Erythroblast (primary cell): ENCODE data around the gene ENGASE.

ENCODE experiments used
- DNase-seq, 2 experiments: peaks; one replicate each; lab custom pipeline; 2025; lab: John Stamatoyannopoulos, UW
- GATA1 ChIP-seq: IDR thresholded peaks from 2 replicates; pipeline ENCODE4 v1.6.1; 2011; ENCODE audit warnings: low read depth, mild to moderate bottlenecking, control low read depth, low read length, moderate library complexity
- POLR2A ChIP-seq: IDR thresholded peaks from 2 replicates; pipeline ENCODE4 v1.6.1; 2011; ENCODE audit warnings: mild to moderate bottlenecking, low read length

ENGASE gene

GRCh38 chr17:79044462-79044861 is 30.2 kb upstream of the ENGASE start:
- DNase-seq, result no peak
- no peak for TF ChIP-seq GATA1
- TF ChIP-seq POLR2A, result no peak

DNA sequence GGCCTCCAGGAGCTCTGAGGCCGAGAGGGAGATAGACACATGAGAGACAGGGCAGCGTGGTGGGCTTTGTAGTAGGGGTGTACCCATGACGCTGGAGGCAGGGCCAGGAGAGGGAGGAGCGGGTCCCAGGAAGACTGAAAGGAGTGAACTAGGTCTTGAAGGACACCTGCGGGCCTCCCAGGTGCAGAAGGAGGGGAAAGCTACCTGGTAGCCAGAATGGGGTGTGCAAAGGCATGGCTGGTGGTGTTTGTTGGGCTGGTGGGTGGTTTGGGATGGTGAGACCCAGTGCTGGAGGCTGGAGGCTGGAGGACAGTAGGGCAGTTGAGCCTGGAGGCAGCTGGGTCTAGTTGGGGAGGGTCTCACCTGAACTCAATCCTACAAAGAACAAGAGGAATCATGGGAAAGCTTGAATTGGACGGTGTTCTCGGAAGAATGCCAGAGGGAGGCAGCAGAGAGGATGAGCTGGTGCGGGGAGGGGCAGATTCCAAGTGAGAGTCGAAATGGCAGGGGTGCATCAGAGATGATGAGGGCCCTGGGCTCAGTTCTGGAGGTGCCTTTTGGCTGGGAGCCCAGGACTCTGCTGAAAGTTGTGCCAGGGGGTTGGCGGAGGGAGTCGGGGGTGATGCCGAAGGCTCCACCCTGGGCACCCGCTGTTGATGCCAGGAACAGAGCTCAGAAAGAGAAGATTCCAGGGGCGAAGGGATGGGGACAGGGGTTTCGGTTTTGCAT is 29.5 kb upstream of the ENGASE start:
- DNase-seq, result no peak
- no peak for TF ChIP-seq GATA1
- no peak for TF ChIP-seq POLR2A

DNA sequence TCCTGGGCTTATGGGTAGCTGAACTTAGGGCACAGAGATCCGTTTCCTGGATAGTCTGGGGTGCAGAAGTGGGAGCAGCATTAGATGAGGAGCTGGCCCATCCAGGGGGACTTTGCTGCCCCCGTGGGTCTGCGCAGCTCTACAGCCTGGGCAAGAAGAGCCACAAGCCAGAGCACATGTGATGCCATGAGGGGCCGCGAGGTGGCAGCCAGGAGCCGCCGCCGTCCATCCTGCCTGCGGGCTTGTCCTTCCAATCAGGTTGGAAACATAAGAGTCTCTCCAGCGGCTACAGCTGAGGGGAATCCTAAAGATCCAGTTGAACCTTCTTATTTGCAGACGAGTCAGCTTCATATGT is 28.8 kb upstream of the ENGASE start:
- TF ChIP-seq POLR2A (no peak), GATA1 (no peak)
- DNase-seq, result peak; percentile 58 to 75

GRCh38 chr17:79046197-79046915 is 28.3 kb upstream of the ENGASE start:
- no peak for DNase-seq
- TF ChIP-seq POLR2A, result no peak
- no peak for TF ChIP-seq GATA1

GRCh38 chr17:79046916-79047280 is 27.7 kb upstream of the ENGASE start:
- no peak for DNase-seq
- TF ChIP-seq POLR2A (no peak), GATA1 (no peak)

DNA sequence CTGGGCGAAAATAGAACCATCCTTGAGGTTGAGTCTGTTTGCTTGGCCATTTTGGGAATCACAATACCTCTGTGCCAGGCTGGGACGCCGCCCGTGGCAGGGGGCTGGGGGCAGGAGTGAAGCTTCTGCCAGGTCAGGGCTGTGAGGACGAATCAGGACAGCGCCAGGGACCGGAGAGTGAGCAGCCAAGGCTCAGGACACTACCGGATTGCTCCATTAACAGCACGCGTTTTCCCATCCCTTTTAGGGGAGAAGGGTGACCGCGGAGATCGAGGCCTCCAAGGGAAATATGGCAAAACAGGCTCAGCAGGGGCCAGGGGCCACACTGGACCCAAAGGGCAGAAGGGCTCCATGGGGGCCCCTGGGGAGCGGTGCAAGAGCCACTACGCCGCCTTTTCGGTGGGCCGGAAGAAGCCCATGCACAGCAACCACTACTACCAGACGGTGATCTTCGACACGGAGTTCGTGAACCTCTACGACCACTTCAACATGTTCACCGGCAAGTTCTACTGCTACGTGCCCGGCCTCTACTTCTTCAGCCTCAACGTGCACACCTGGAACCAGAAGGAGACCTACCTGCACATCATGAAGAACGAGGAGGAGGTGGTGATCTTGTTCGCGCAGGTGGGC is 27.2 kb upstream of the ENGASE start:
- DNase-seq, result no peak

DNA sequence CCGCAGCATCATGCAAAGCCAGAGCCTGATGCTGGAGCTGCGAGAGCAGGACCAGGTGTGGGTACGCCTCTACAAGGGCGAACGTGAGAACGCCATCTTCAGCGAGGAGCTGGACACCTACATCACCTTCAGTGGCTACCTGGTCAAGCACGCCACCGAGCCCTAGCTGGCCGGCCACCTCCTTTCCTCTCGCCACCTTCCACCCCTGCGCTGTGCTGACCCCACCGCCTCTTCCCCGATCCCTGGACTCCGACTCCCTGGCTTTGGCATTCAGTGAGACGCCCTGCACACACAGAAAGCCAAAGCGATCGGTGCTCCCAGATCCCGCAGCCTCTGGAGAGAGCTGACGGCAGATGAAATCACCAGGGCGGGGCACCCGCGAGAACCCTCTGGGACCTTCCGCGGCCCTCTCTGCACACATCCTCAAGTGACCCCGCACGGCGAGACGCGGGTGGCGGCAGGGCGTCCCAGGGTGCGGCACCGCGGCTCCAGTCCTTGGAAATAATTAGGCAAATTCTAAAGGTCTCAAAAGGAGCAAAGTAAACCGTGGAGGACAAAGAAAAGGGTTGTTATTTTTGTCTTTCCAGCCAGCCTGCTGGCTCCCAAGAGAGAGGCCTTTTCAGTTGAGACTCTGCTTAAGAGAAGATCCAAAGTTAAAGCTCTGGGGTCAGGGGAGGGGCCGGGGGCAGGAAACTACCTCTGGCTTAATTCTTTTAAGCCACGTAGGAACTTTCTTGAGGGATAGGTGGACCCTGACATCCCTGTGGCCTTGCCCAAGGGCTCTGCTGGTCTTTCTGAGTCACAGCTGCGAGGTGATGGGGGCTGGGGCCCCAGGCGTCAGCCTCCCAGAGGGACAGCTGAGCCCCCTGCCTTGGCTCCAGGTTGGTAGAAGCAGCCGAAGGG is 26.4 kb upstream of the ENGASE start:
- no peak for DNase-seq
- TF ChIP-seq GATA1, result no peak
- no peak for TF ChIP-seq POLR2A

More for the DNA sequence above, 27.2 kb upstream of the ENGASE start:
- TF ChIP-seq GATA1 (no peak), POLR2A (no peak)

DNA sequence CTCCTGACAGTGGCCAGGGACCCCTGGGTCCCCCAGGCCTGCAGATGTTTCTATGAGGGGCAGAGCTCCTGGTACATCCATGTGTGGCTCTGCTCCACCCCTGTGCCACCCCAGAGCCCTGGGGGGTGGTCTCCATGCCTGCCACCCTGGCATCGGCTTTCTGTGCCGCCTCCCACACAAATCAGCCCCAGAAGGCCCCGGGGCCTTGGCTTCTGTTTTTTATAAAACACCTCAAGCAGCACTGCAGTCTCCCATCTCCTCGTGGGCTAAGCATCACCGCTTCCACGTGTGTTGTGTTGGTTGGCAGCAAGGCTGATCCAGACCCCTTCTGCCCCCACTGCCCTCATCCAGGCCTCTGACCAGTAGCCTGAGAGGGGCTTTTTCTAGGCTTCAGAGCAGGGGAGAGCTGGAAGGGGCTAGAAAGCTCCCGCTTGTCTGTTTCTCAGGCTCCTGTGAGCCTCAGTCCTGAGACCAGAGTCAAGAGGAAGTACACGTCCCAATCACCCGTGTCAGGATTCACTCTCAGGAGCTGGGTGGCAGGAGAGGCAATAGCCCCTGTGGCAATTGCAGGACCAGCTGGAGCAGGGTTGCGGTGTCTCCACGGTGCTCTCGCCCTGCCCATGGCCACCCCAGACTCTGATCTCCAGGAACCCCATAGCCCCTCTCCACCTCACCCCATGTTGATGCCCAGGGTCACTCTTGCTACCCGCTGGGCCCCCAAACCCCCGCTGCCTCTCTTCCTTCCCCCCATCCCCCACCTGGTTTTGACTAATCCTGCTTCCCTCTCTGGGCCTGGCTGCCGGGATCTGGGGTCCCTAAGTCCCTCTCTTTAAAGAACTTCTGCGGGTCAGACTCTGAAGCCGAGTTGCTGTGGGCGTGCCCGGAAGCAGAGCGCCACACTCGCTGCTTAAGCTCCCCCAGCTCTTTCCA is 25.5 kb upstream of the ENGASE start:
- no peak for DNase-seq
- TF ChIP-seq GATA1 (no peak), POLR2A (no peak)

GRCh38 chr17:79049821-79050220 is 24.8 kb upstream of the ENGASE start:
- TF ChIP-seq GATA1 (no peak), POLR2A (no peak)
- no peak for DNase-seq

DNA sequence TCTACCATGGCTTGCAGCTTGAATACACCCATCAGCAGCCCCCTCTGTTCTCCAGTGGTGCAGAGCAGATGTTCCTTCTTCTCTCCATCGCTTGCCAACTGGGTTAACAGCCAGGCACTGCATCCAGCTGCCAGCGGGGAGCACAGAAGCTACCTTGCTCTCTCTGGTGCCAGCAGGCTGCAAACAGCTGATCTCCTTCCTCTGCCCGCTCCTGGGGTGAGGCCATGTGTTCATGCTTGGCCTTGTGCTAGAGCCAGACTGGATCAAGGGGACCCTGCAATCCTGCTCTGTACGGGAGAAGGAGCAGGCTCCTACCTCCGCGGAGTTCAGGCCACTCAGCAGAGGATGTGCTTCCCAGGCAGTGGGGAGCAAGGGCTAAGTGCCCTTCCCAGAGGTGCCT is 24.1 kb upstream of the ENGASE start:
- TF ChIP-seq POLR2A (no peak), GATA1 (no peak)
- DNase-seq, result no peak

GRCh38 chr17:79051306-79051705 is 23.3 kb upstream of the ENGASE start:
- no peak for DNase-seq
- TF ChIP-seq GATA1, result no peak

DNA sequence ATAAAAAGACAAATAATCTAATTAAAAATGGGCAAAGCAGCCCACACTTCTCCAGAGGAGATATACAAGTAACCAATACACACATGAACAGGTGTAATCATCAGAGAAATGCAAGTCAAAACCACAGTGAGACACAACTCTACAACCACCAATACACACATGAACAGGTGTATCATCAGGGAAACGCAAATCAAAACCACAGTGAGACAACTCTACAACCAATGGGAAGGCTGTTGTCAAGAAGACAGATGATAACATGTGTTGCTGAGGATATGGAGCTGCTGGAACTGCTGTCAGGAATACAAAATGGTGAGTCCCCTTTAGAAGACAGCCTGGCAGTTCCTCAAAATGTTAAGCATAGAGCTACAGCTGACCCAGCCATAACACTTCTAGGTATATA is 22.5 kb upstream of the ENGASE start:
- TF ChIP-seq GATA1 (no peak), POLR2A (no peak)
- DNase-seq, result no peak
